ENCODE data around the gene CDC42BPA. TPM values are rescaled to one million over a fixed set of nuclear protein-coding genes. Genes with fewer than 3 reads are reported as not detected.

Gene CDC42BPA
- polyA plus RNA-seq, 3 donors = 0.20 to 0.45 (median 0.39) TPM

- Histone ChIP-seq H3K4me1 (ENCODE audit: control insufficient read depth in 1 of 2, insufficient read depth in 2 of 2, low read length in 2 of 2) (peaks cover 10 to 12% of the 10 kb centered on the region in 2 donors), H3K4me2 (replicated peaks; ENCODE audit: extremely low read depth, low read length, poor library complexity, severe bottlenecking) (no peak overlapping the region), H3K9ac (ENCODE audit: insufficient read depth, low read length, poor library complexity, severe bottlenecking) (no peak overlapping the region), H3K27ac (ENCODE audit: low read depth in 1 of 2, low read length in 2 of 2) (no peak overlapping the region), H3K4me3 (replicated peaks in 1 of 3; ENCODE audit: low read depth in 2 of 3, low read length in 3 of 3) (no peak overlapping the region), H3K27me3 (ENCODE audit: control insufficient read depth in 2 of 2, insufficient read depth in 2 of 2, low read length in 2 of 2) (no peaks in the 10 kb centered on the region), H3K9me3 (replicated peaks in 1 of 2; ENCODE audit: control insufficient read depth in 1 of 2, insufficient read depth in 1 of 2, low read length in 2 of 2) (no peaks in the 10 kb centered on the region), H3K36me3 (replicated peaks in 1 of 2; ENCODE audit: control insufficient read depth in 1 of 2, insufficient read depth in 2 of 2, low read length in 2 of 2) (peaks cover 68 to 85% of the 10 kb centered on the region in 2 donors), H2AFZ (ENCODE audit: insufficient read depth, low read depth, low read length, poor library complexity, severe bottlenecking) (no peak overlapping the region), H4K20me1 (ENCODE audit: insufficient read depth, low read length) (no peaks in the 10 kb centered on the region), H3K79me2 (ENCODE audit: insufficient read depth, low read length) (no peaks in the 10 kb centered on the region)
- 96% methylated on average over 17 of the region's 18 CpGs for WGBS (ENCODE audit: insufficient coverage)
- Mint-ChIP-seq H3K4me1 (peaks cover 10% of the 10 kb centered on the region), H3K27me3 (ENCODE audit: low read depth in 3 of 3) (peaks cover 0 to 2% (median 0%) of the 10 kb centered on the region in 3 donors), H3K36me3 (peaks cover 49 to 70% of the 10 kb centered on the region in 2 donors), H3K27ac (peak overlapping the region in 2 of 7 donors; percentile 25 to 76), H3K9me3 (no peaks in the 10 kb centered on the region), H3K4me3 (no peak overlapping the region)
- intact Hi-C loops (cut with micrococcal nuclease) = no loop called here
- no peak for DNase-seq
- no peak for TF ChIP-seq CTCF (IDR thresholded peaks at IDR 0.05)
These were observed 333.6 kb downstream of the CDC42BPA start for GRCh38 chr1:226984521-226985238.

- Mint-ChIP-seq H3K36me3 (peaks cover 53 to 77% of the 10 kb centered on the region in 2 donors), H3K27ac (peak overlapping the region in 2 of 7 donors; percentile 53 to 69), H3K27me3 (ENCODE audit: low read depth in 3 of 3) (peaks cover 0 to 2% (median 0%) of the 10 kb centered on the region in 3 donors), H3K4me3 (no peak overlapping the region), H3K4me1 (peaks cover 5% of the 10 kb centered on the region), H3K9me3 (no peaks in the 10 kb centered on the region)
- no peak for TF ChIP-seq CTCF (IDR thresholded peaks at IDR 0.05)
- Histone ChIP-seq H3K4me2 (replicated peaks; ENCODE audit: extremely low read depth, low read length, poor library complexity, severe bottlenecking) (no peak overlapping the region), H3K27ac (ENCODE audit: low read depth in 1 of 2, low read length in 2 of 2) (no peak overlapping the region), H4K20me1 (ENCODE audit: insufficient read depth, low read length) (no peaks in the 10 kb centered on the region), H3K79me2 (ENCODE audit: insufficient read depth, low read length) (no peaks in the 10 kb centered on the region), H3K27me3 (ENCODE audit: control insufficient read depth in 2 of 2, insufficient read depth in 2 of 2, low read length in 2 of 2) (no peaks in the 10 kb centered on the region), H3K4me1 (ENCODE audit: control insufficient read depth in 1 of 2, insufficient read depth in 2 of 2, low read length in 2 of 2) (peaks cover 3 to 5% of the 10 kb centered on the region in 2 donors), H3K36me3 (replicated peaks in 1 of 2; ENCODE audit: control insufficient read depth in 1 of 2, insufficient read depth in 2 of 2, low read length in 2 of 2) (peaks cover 71 to 86% of the 10 kb centered on the region in 2 donors), H3K9ac (ENCODE audit: insufficient read depth, low read length, poor library complexity, severe bottlenecking) (no peak overlapping the region), H3K9me3 (replicated peaks in 1 of 2; ENCODE audit: control insufficient read depth in 1 of 2, insufficient read depth in 1 of 2, low read length in 2 of 2) (no peaks in the 10 kb centered on the region), H2AFZ (ENCODE audit: insufficient read depth, low read depth, low read length, poor library complexity, severe bottlenecking) (no peak overlapping the region), H3K4me3 (replicated peaks in 1 of 3; ENCODE audit: low read depth in 2 of 3, low read length in 3 of 3) (no peak overlapping the region)
- intact Hi-C loops (cut with micrococcal nuclease) = no loop called here
- no peak for DNase-seq
- WGBS (ENCODE audit: insufficient coverage) = 89% methylated on average over 3 of the region's 5 CpGs
These were observed 334.3 kb downstream of the CDC42BPA start for GRCh38 chr1:226983992-226984364.
